ENCODE results near the gene GHDC.
"Not testable (repeated sequence)": the region's sequence is repeated elsewhere in the genome, so short reads cannot be mapped to it uniquely, and the experiment has no call there.

Gene GHDC

DNA sequence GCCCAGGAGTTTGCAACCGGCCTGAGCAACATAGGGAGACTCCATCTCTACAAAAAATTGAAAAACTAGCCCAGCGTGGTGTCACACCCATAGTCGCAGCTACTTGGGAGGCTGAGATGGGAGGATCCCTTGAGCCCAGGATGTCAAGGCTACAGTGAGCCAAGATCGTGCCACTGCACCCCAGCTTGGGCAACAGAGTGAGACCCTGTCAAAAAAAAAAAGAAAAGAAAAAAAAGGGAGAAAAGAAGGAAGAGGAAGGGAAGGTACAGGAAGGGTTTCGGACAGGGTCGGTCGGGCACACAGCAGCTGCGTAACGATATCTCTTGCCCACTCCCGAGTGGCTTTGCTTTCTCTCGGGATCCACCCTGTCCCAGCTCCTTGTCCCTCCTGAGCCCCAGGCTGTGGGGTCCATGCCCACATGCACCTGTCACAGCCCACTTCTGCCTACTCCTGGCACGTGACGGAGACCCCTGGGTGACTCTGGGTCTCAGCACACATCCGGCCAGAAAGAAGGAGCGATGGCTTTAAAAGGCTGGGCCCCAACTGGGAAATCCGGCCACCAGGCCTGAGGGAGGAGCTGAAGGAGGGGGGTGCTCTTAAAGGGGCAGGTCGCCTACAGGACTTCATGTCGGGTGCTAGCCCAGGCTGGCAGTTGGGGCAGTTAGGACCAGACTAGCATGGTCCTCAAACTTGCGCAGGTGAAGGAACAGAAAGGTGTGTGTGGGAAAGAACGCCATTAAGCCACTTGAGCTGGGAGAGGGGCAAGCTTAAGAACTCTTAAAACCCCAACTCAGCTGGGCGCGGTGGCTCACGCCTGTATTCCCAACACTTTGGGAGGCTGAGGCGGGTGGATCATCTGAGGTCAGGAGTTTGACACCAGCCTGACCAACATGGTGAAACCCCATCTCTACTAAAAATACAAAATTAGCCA lies at the start of gene GHDC:
GHDC (minus strand) TSS at position 526 of the 931 bp plus-strand sequence. CDS start 913 bp downstream, outside the sequence.
- peak; percentile 64 for DNase-seq

- no peak for DNase-seq
Observed at GRCh38 chr17:42243493-42243982, 49.2 kb upstream of the GHDC start.

DNA sequence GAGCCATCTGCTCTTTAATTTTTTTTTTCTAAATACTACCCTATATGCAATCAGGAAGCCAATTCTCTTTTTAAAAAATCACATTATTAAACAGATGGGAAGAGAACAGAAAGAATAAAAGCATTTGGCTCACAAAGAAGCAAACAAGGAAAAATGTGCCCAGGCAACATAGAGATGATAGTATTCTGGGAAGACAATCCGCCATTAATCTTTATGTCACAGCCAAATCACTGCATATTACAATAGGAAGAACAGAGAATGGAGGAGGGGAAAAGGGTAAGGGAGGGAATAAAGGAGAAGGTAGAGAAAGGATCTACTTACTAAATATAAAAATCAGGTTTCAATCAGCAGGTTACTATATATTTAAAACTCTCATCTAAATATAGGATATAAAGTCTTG lies 47.6 kb upstream of the GHDC start:
- no peak for DNase-seq

DNA sequence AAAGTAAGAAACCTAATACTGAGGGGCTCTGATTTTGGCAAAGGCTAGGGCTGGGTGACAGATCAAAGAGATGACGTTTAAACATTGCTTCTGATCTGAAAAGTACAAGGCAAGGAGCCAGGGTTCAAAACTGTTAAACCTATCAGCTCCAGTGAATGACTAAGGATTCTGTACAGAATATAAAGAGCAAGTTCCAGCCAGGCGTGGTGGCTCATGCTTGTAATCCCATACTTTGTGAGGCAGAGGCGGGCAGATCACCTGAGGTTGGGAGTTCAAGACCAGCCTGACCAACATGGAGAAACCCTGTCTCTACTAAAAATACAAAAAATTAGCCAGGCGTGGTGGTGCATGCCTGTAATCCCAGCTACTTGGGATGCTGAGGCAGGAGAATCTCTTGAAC lies 46.6 kb upstream of the GHDC start:
- not testable (repeated sequence) for DNase-seq

DNA sequence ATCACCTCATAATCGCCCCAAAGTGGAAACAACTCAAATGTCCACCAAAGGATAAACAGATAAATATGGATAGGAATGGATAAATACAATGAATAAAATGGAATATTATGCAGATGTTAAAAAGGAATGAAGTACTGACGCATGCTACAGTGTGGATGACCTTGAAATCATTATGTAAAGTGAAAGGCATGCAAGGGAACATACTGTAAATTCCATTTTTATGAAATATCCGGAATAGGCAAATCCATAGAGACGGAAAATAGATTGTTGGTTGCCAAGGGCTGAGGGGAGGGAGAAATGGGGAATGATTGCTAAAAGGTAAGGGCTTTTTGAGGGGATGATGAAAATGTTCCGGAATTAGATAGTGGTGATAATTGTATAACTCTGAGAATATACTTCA lies 45.9 kb upstream of the GHDC start:
- no peak for DNase-seq

DNA sequence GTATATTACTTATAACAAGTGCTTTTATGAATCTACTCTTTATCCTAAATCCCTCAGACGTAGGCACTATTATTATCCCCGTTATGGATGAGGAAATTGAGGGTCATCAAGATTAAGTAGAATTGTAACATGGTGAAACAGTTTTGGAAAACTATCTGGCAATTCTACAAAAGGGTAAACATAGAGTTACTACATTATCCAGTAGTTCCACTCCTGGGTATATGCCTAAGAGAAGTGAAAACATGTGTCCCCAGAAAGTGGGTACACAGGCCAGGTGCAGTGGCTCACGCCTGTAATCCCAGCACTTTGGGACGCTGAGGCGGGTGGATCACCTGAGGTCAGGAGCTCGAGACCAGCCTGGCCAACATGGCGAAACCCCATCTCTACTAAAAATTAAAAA lies 45.3 kb upstream of the GHDC start:
- not testable (repeated sequence) for DNase-seq

DNA sequence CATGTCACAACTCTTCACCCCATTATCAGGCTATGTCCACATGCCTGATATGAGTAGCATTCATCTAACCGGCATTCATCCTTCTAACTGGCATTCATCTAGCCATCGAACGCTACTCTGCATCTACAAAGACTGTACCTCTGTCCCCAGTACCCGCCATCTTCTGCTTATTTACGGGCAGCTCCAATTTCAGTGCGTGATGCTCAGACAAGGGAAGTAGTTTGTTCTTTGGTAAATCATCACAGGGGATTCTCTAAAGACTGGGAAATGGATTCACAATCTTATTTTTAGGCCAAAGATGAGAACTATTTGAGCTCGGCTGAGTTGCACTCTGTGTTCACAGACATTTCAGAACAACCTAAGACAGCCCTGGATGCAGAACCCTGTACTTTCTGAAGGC lies 42.5 kb upstream of the GHDC start:
- no peak for DNase-seq

- DNase-seq, result no peak
Observed at GRCh38 chr17:42233994-42234393, 39.7 kb upstream of the GHDC start.

GRCh38 chr17:42233156-42233555 lies 38.9 kb upstream of the GHDC start:
- DNase-seq, result no peak

DNA sequence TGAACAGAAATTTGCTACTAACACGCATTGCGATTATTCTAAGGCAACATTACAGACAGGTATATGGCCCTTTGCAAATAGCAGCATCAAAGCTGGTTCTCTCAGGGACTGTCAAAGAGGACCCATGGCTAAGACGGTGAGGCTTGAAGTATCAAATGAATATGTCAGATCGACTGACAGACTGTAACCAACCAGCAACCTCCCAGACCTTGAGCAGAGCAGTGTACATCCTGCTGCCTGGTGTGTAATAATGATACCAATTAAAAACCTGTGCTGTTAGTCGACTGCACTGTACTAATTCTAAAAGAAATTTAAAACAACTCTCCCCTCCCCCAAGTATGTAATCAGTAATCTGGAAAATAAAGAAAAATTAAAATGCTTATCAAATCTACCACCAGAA lies 35.9 kb upstream of the GHDC start:
- DNase-seq, result no peak

DNA sequence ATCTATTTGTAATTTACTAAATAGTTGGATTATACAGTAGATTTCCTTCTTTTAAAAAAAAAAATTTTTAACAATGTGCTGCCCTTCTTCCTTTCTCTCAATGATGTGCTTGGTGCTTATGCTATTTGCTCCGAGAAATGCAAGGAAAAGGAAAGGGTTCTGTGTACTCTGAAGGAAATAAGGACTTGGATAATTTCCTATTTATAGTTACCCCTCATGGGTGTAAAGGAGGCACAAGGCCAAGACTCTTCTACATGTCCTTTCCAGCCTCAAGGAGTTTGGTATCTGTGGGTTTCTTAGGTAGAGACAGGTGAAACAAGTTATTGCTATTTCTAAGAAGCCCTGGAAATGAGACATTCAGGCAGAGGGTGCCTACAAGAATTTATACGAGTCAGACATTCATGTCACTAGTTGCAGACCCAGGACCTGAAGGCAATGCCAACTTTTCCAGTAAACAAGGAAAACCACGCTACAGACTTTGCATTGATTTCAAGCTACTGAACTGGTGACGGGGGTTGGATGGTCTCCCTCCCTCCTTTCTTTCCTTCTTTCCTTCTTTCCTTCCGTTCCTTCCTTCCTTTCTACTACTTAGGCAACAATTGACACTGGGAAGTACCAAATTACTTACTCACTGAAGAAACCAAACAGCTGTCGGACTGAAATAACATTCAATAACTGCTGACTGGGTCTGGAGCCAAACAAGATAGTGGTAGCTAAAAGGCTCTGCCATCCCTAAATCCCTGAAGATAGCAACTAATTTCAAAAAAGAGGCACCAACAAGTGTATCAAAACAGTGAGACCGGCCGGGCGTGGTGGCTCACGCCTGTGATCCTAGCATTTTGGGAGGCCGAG lies 33.8 kb upstream of the GHDC start:
- DNase-seq, result no peak

DNA sequence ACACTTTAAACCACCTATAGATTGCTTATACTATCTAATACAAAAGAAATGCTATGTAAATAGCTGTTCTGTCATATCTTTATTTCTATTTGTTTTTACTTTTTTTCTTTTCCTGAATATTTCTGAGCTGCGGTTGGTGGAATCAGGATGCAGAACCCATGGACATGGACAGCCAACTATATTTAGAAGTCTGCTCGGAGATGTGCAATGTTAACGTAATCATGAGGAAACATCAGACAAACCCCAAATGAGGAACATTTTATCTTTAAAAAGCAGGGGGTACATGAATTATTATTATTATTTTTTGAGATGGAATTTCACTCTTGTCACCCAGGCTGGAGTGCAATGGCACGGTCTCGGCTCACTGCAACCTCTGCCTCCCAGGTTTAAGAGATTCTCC lies 31.4 kb upstream of the GHDC start:
- no peak for DNase-seq

DNA sequence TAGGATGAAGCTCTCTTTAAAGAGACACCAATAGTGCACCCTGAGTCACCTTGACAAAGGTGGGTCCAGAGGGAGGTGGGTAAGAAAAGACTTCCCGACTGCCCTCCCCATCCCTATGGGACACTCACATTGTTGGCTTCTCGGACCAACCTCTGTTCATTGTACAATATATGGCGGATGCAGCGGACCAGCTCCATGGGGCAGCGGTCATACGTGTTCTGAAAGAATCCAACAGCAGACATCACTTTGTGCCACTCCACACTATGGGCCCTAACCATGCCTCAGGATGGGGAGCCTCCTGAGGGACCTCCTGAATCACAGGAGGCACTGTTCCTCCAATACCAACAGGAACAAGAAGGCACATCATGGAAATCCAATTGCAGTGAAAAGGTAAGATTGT lies 30.4 kb upstream of the GHDC start:
- DNase-seq, result no peak

DNA sequence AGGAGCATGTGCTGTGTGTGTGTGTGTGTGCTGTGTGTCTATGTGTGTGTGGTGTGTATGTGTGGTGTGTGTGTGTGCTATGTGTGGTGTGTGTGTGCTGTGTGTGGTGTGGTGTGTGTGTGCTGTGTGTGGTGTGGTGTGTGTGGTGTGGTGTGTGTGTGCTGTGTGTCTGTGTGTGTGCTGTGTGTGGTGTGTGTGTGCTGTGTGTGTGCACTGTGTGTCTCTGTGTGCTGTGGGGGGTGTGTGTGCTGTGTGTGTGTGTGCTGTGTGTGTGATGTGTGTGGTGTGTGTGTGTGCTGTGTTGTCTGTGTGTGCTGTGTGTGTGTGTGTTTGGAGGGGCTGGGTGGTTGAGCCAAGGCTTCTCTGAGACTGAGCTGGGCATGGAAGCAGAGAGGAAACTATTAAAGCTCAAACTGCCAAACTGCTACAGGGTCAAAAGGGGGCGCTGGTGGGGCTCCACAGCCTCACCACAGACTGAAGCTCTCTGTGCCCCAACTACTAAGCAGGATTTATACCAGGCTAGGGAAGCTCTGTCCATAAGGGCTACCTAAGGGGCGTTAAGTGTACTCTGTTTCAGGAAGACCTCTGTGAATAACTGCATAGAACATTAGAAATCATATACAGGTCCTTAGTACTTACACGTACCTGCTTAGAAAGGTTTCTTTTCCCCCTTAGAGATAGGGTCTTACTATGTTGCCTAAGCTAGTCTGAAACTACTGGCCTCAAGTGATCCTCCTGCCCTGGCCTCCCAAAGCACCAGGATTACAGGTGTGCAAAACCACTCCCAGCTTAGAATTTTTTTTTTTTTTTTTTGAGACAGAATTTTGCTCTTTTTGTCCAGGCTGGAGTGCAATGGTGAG lies 27.8 kb upstream of the GHDC start:
- DNase-seq, result peak; percentile 25

- DNase-seq, result not testable (repeated sequence)
Observed at GRCh38 chr17:42219280-42219679, 25.0 kb upstream of the GHDC start.

DNA sequence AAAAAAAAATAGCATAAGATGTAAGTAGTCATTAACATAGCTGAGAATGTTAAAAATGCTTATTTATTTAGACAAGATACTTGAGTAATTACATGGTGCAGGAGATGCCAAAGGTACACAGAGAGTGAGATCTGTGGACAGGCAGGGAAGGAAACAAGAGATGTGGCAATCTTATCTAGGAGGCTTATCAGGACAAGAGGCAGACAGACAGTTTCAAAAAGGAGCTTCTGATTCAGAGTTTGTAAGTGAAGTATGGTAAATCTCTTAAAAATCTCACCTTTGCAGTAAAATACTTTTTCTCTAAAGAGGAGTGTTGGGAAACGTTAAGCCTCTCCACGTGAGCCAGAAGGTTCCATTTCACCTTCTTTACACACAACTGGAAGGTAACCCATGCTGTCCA lies 19.9 kb upstream of the GHDC start:
- DNase-seq, result no peak

DNA sequence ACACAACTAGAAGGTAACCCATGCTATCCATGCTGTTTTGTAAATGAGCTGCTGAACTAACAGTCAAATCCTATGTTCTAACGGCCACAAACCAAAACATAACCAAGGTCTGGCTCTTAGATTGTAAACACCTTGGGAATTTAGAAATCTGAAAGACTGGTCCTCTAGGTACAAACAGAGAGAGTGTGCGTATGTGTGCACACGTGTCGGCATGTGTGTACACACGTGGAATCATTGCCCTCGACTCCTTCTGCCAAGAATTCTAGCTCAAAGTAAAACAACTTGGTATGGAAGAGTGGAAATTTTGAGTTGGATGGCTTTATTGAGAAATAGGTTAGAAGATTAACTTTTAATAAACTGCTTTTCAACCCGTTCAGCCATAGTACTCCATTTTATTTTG lies 18.1 kb upstream of the GHDC start:
- no peak for DNase-seq

- DNase-seq, result not testable (repeated sequence)
Observed at GRCh38 chr17:42211921-42212341, 17.6 kb upstream of the GHDC start.

DNA sequence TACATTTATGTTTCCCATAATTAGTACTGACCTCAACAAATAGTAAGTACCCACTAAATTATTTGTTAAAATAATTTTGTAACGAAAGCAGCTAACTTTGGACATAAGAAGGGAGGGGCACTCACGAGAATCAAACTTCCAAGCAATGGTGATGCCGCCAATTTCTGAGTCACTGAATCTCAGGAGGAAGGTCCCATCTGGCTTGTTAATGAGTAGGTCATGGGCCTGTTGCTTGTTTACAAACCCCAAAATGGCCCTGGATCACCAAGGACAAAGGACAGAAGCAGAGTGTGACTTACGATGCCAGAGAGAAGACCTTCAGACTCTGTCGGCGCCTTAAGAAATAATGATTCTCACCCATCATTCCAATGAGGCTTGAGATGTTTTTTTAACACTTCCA lies 15.8 kb upstream of the GHDC start:
- no peak for DNase-seq

DNA sequence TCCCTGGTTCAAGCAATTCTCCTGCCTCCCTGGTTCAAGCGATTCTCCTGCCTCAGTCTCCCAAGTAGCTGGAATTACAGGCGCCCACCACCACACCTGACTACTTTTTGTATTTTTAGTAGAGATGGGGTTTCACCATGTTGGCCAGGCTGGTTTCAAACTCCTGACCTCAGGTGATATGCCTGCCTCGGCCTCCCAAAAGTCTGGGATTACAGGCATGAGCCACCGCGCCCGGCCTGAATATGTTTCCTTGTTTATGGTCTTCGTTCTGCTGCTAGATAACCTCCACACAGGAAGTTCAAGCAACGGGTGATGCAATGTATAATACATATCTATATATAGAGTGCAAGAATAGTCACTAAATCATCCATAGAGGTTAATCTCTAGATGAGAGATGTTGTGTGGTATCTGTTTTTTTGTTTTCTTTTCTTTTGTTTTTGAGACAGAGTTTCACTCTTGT lies 11.9 kb upstream of the GHDC start:
- not testable (repeated sequence) for DNase-seq

DNA sequence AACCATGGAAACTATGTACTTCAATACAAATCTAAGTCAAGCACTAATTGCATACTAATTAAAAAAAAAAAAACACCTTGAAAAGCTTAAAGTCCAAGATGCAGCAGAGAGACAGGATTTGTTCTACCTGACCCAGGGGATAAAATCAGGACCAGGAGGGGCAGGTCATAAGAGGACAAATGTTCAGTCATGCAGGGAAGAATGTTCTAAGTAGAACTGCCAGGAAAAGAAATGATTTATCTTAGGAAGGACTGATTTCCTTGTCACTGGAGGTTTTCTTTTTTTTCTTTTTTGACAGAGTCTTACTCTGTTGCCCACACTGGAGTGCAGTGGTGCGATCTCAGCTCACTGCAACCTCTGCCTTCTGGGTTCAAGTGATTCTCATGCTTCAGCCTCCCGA lies 9.1 kb upstream of the GHDC start:
- no peak for DNase-seq

DNA sequence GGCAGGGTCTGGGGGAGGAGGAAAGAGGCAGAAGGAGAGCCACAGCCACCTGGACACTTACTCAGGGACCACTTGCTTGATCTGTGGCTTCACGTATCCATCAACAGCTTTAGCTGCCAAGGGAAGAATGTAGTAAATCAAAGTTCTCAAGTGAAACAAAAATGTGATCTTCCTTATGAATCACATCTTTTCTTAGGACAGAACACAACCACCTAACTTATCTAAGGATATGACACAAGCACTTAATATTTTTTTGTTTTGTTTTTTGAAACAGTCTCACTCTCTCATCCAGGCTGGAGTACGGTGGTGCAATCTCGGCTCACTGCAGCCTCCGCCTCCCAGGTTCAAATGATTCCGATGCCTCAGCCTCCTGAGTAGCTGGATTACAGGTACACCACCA lies 8.4 kb upstream of the GHDC start:
- DNase-seq, result no peak

DNA sequence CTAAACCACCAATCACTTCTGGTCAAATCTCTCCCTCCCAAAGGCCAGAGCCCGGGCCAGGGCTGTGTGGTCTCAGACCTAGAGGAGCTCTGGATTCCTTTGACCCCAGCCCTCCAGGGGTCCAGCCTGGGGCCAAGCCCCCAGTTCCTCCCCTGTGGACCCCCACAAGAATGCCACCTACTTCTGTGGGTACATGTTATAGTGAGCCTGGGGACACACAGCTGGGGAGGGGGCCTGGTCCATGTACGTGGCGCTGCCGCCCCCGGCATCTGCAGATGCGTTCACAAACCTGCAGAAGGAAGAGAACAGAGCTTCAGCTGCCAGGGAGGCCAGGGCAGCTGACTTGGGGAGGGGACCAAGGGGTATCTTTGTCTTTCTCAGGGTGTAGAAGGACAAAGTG lies 7.9 kb upstream of the GHDC start:
- DNase-seq, result no peak
